ENCODE results near the gene MDC1. TPM values are rescaled to one million over a fixed set of nuclear protein-coding genes. Genes with fewer than 3 reads are reported as not detected.

The MDC1 gene
- polyA plus RNA-seq, 1 of the 3 experiments (the other 2 are of a cell fraction) = 10.4 TPM

DNA sequence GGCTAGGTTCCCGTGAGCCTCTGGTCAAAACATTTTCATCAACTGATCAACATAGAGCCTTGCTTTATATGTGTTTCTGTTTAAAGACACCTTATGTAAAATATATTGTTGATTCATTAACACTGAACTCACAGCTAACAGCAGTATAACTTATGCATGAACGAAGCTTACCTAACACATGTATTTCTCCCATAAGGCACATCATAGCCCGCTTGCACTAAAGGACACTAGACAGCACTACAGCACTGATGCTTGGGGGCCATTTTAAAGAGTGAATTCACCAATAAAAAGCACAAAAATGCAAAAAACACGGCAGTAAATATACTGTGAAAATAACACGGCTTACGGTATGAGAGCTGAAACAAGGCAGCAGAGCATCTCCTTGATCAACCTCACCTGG, 21.5 kb upstream of the MDC1 start:
- H2AFZ ChIP-seq (ENCODE audit: low read depth) = no peak overlapping the region
- no peak overlapping the region for H3K27ac ChIP-seq (ENCODE audit: low read depth in 2 of 2, low read length in 1 of 2)
- TF ChIP-seq FOXM1 (IDR thresholded peaks at IDR 0.05; ENCODE audit: low read depth) (no peak), CHD2 (IDR thresholded peaks at IDR 0.05; ENCODE audit: low read length, partially characterized antibody) (no peak), MXI1 (IDR thresholded peaks at IDR 0.05; ENCODE audit: low read depth, low read length) (no peak), JUND (IDR thresholded peaks at IDR 0.05) (no peak), NFIC (IDR thresholded peaks at IDR 0.05; ENCODE audit: borderline replicate concordance) (no peak), RFX5 (IDR thresholded peaks at IDR 0.05; ENCODE audit: low read length) (no peak), TAF1 (IDR thresholded peaks at IDR 0.05; ENCODE audit: borderline replicate concordance, low read depth, low read length) (no peak), SMC3 (IDR thresholded peaks at IDR 0.05; ENCODE audit: low read depth, low read length) (no peak), MEF2A (IDR thresholded peaks at IDR 0.05; ENCODE audit: borderline replicate concordance, low read depth) (no peak)
- TF ChIP-seq, protein P1, sequence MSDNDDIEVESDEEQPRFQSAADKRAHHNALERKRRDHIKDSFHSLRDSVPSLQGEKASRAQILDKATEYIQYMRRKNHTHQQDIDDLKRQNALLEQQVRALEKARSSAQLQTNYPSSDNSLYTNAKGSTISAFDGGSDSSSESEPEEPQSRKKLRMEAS (IDR thresholded peaks at IDR 0.05; ENCODE audit: low read depth) = no peak
- TF ChIP-seq, protein P2, sequence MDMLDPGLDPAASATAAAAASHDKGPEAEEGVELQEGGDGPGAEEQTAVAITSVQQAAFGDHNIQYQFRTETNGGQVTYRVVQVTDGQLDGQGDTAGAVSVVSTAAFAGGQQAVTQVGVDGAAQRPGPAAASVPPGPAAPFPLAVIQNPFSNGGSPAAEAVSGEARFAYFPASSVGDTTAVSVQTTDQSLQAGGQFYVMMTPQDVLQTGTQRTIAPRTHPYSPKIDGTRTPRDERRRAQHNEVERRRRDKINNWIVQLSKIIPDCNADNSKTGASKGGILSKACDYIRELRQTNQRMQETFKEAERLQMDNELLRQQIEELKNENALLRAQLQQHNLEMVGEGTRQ (IDR thresholded peaks at IDR 0.05; ENCODE audit: borderline replicate concordance, low read depth, low read length) = no peak
- TF ChIP-seq, protein P3, sequence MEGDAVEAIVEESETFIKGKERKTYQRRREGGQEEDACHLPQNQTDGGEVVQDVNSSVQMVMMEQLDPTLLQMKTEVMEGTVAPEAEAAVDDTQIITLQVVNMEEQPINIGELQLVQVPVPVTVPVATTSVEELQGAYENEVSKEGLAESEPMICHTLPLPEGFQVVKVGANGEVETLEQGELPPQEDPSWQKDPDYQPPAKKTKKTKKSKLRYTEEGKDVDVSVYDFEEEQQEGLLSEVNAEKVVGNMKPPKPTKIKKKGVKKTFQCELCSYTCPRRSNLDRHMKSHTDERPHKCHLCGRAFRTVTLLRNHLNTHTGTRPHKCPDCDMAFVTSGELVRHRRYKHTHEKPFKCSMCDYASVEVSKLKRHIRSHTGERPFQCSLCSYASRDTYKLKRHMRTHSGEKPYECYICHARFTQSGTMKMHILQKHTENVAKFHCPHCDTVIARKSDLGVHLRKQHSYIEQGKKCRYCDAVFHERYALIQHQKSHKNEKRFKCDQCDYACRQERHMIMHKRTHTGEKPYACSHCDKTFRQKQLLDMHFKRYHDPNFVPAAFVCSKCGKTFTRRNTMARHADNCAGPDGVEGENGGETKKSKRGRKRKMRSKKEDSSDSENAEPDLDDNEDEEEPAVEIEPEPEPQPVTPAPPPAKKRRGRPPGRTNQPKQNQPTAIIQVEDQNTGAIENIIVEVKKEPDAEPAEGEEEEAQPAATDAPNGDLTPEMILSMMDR (IDR thresholded peaks at IDR 0.05) = no peak
- ChIA-PET CTCF (interaction anchor here (0.8 to 42.4 kb wide), 4 partner anchors 8 to 90 kb away, joined by 4 to 838 read pairs (median 50); partner anchors contain the start of genes DHX16, NRM and PPP1R18), POLR2A (interaction anchor here (0.5 kb wide), 1 partner anchor 10 kb away, joined by 4 read pairs; no protein-coding TSS in a partner anchor)
- H3K36me3 ChIP-seq (replicated peaks in 1 of 2; ENCODE audit: control insufficient read depth in 1 of 2, insufficient read depth in 2 of 2, low read length in 1 of 2) = peaks cover 40 to 66% of the 10 kb centered on the region in 2 experiments
- H3K9me3 ChIP-seq = no peaks in the 10 kb centered on the region
- H3K4me3 ChIP-seq (ENCODE audit: low read depth in 2 of 2, low read length in 1 of 2) = no peak overlapping the region
- H3K79me2 ChIP-seq (ENCODE audit: insufficient read depth) = peaks cover 96% of the 10 kb centered on the region
- H3K27me3 ChIP-seq (ENCODE audit: insufficient read depth) = no peaks in the 10 kb centered on the region
- H3K9me2 ChIP-seq = no peaks in the 10 kb centered on the region
- H4K20me1 ChIP-seq (ENCODE audit: insufficient read depth) = peaks cover 5% of the 10 kb centered on the region; the same call in 1 of the 2 replicates
- WGBS (ENCODE audit: low lambda C conversion rate) = 88% methylated on average over 6 of the region's 6 CpGs
- no peak overlapping the region for H3K9ac ChIP-seq
- H3F3A ChIP-seq (replicated peaks; ENCODE audit: insufficient read depth) = peaks cover 12% of the 10 kb centered on the region
- H3K4me1 ChIP-seq (ENCODE audit: control insufficient read depth in 1 of 2, insufficient read depth in 2 of 2, low read depth in 1 of 2, low read length in 1 of 2) = peaks cover 21 to 26% of the 10 kb centered on the region in 2 experiments
- DNase-seq = no peak
- peak overlapping the region; percentile 10; the same call in 1 of the 2 replicates for H3K4me2 ChIP-seq

DNA sequence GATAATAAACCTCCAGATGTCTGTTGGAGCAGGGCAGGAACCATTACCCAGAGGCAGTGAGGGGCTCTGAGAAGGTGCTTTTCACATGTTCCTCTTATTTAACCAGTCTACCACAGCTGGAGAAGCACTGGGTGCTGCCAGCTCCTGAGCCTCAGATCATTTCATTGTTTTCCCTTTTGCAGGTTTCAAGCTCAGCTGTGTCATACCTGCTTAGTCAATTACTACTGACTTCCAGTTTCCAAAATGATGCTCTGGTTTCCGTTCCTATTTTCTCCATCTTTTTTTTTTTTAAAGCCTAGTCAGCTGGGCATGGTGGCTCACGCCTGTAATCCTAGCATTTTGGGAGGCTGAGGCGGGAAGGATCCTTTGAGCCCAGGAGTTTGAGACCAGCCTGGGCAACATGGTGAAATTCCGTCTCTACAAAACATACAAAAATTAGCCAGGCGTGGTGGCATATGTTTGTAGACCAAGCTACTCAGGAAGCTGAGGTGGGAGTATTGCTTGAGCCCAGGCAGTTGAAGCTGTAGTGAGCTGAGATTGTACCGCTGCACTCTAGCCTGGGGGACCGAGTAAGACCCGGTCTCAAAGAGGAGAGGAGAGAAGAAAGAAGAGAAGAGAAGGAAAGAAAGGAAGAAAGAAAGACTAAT, 18.7 kb upstream of the MDC1 start:
- no peak overlapping the region for H2AFZ ChIP-seq (ENCODE audit: low read depth)
- H3K36me3 ChIP-seq (replicated peaks in 1 of 2; ENCODE audit: control insufficient read depth in 1 of 2, insufficient read depth in 2 of 2, low read length in 1 of 2) = peaks cover 50 to 89% of the 10 kb centered on the region in 2 experiments
- H3K4me2 ChIP-seq = no peak overlapping the region
- ChIA-PET CTCF (interaction anchor here (9.9 to 42.4 kb wide), 2 partner anchors 13 to 50 kb away, joined by 73 to 838 read pairs; partner anchors contain the start of genes DHX16, NRM and PPP1R18), POLR2A (no interaction called here)
- H3K79me2 ChIP-seq (ENCODE audit: insufficient read depth) = peaks cover 91% of the 10 kb centered on the region
- no peaks in the 10 kb centered on the region for H3K9me2 ChIP-seq
- H3K27ac ChIP-seq (ENCODE audit: low read depth in 2 of 2, low read length in 1 of 2) = no peak overlapping the region
- H4K20me1 ChIP-seq (ENCODE audit: insufficient read depth) = peaks cover 8% of the 10 kb centered on the region; the same call in 1 of the 2 replicates
- H3K9ac ChIP-seq = no peak overlapping the region
- WGBS (ENCODE audit: low lambda C conversion rate) = 93% methylated on average over 8 of the region's 8 CpGs
- peaks cover 6 to 19% of the 10 kb centered on the region in 2 experiments; a peak in 3 of 4 replicates for H3K4me1 ChIP-seq (ENCODE audit: control insufficient read depth in 1 of 2, insufficient read depth in 2 of 2, low read depth in 1 of 2, low read length in 1 of 2)
- TF ChIP-seq GABPA (IDR thresholded peaks at IDR 0.05; ENCODE audit: low read depth) = no peak
- TF ChIP-seq PBX3 (IDR thresholded peaks at IDR 0.05) = no peak
- no peak for TF ChIP-seq FOSL2 (IDR thresholded peaks at IDR 0.05; ENCODE audit: borderline replicate concordance, low read depth)
- TF ChIP-seq TCF12 (IDR thresholded peaks at IDR 0.05) = no peak
- TF ChIP-seq SIN3A (IDR thresholded peaks at IDR 0.05; ENCODE audit: borderline replicate concordance, low read depth, low read length) = no peak
- TF ChIP-seq TEAD4 (IDR thresholded peaks at IDR 0.05; ENCODE audit: borderline replicate concordance, insufficient read depth) = no peak
- TF ChIP-seq RXRA (IDR thresholded peaks at IDR 0.05; ENCODE audit: borderline replicate concordance, low read depth) = no peak
- no peak for TF ChIP-seq RAD21 (IDR thresholded peaks at IDR 0.05; ENCODE audit: low read length)
- no peak for TF ChIP-seq MXI1 (IDR thresholded peaks at IDR 0.05; ENCODE audit: low read depth, low read length)
- TF ChIP-seq FOXM1 (IDR thresholded peaks at IDR 0.05; ENCODE audit: low read depth) = no peak
- TF ChIP-seq ELF1 (IDR thresholded peaks at IDR 0.05) = no peak
- TF ChIP-seq RFX5 (IDR thresholded peaks at IDR 0.05; ENCODE audit: low read length) = no peak
- no peak for DNase-seq
- H3F3A ChIP-seq (replicated peaks; ENCODE audit: insufficient read depth) = peaks cover 28% of the 10 kb centered on the region
- no peaks in the 10 kb centered on the region for H3K27me3 ChIP-seq (ENCODE audit: insufficient read depth)
- H3K9me3 ChIP-seq = no peaks in the 10 kb centered on the region
- H3K4me3 ChIP-seq (ENCODE audit: low read depth in 2 of 2, low read length in 1 of 2) = no peak overlapping the region

All from SK-N-SH (cell line).